Measurements from ENCODE around the gene ARPC5L.

DNA sequence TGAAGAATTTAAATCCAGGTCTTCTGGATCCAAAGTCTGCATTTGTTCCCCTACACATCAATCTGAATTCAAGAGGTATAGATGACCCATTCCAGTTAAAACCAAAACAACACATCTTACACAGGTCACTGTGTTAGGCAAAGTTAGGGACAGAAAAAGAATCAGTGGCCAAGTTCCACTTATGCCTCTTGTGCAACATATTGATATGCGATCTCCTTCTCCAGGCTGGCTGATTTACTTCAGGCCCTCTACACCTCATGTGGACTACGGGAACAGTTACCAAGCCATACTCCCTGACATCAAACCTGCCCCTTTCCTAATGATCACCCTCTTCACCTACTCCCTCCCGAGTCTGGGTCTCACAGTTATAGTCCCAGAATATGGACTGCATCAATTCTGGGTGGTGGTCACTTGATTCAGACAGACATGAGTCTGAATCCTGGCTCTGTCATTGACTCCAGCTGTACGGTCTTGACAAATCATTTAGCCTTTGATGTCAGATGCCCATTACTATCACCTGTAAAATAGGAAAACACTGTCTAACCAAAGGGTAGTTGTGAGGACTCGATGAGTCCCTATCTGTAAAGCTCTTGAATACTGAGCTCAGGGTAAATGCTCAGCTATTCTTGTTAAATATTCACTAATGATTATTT is 52.9 kb downstream of the ARPC5L start:
- TF ChIP-seq, protein P1, sequence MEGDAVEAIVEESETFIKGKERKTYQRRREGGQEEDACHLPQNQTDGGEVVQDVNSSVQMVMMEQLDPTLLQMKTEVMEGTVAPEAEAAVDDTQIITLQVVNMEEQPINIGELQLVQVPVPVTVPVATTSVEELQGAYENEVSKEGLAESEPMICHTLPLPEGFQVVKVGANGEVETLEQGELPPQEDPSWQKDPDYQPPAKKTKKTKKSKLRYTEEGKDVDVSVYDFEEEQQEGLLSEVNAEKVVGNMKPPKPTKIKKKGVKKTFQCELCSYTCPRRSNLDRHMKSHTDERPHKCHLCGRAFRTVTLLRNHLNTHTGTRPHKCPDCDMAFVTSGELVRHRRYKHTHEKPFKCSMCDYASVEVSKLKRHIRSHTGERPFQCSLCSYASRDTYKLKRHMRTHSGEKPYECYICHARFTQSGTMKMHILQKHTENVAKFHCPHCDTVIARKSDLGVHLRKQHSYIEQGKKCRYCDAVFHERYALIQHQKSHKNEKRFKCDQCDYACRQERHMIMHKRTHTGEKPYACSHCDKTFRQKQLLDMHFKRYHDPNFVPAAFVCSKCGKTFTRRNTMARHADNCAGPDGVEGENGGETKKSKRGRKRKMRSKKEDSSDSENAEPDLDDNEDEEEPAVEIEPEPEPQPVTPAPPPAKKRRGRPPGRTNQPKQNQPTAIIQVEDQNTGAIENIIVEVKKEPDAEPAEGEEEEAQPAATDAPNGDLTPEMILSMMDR (IDR thresholded peaks at IDR 0.05; ENCODE audit: insufficient read depth, low read depth, low read length) = no peak
- TF ChIP-seq EZH2 (IDR thresholded peaks at IDR 0.05; ENCODE audit: insufficient read depth, low read length) = no peak
